GM21526 (cell line): ENCODE results near the gene AK5.
"Not testable (repeated sequence)": the region's sequence is repeated elsewhere in the genome, so short reads cannot be mapped to it uniquely, and the experiment has no call there.

ENCODE experiments used
- ATAC-seq: cut with Tn5 transposase; IDR thresholded peaks from one replicate; pipeline ENCODE4 v1.9.1; 2021; ENCODE audit warnings: moderate library complexity; ENCODE audit not compliant: unreplicated experiment, low FRiP score

Gene AK5

GRCh38 chr1:77283701-77284425 lies 2.0 kb downstream of the AK5 start:
- ATAC-seq: no peak

GRCh38 chr1:77287535-77287934 lies 5.7 kb downstream of the AK5 start:
- no peak for ATAC-seq

GRCh38 chr1:77288275-77288674 lies 6.5 kb downstream of the AK5 start:
- no peak for ATAC-seq

- ATAC-seq: no peak
Measured at GRCh38 chr1:77290576-77290975, 8.8 kb downstream of the AK5 start.

- ATAC-seq: no peak
Measured at GRCh38 chr1:77292551-77292950, 10.7 kb downstream of the AK5 start.

GRCh38 chr1:77300566-77300965 lies 18.7 kb downstream of the AK5 start:
- no peak for ATAC-seq

GRCh38 chr1:77303387-77303786 lies 21.6 kb downstream of the AK5 start:
- no peak for ATAC-seq

- ATAC-seq: no peak
Measured at GRCh38 chr1:77308889-77309621, 27.2 kb downstream of the AK5 start.

GRCh38 chr1:77310924-77311323 lies 29.1 kb downstream of the AK5 start:
- no peak for ATAC-seq

GRCh38 chr1:77312364-77312763 lies 30.5 kb downstream of the AK5 start:
- ATAC-seq: not testable (repeated sequence)

GRCh38 chr1:77313491-77313890 lies 31.7 kb downstream of the AK5 start:
- ATAC-seq: peak; percentile 53

GRCh38 chr1:77316006-77316405 lies 34.2 kb downstream of the AK5 start:
- ATAC-seq: no peak

- ATAC-seq: no peak
Measured at GRCh38 chr1:77316966-77317365, 35.1 kb downstream of the AK5 start.

- ATAC-seq: no peak
Measured at GRCh38 chr1:77319036-77319705, 37.4 kb downstream of the AK5 start.

GRCh38 chr1:77322061-77322900 lies 40.5 kb downstream of the AK5 start:
- no peak for ATAC-seq

GRCh38 chr1:77333501-77333900 lies 51.7 kb downstream of the AK5 start:
- no peak for ATAC-seq

GRCh38 chr1:77336729-77337128 lies 54.9 kb downstream of the AK5 start:
- ATAC-seq: no peak

- no peak for ATAC-seq
Measured at GRCh38 chr1:77339326-77339725, 57.5 kb downstream of the AK5 start.

GRCh38 chr1:77341195-77341594 lies 59.4 kb downstream of the AK5 start:
- no peak for ATAC-seq

GRCh38 chr1:77342745-77343144 lies 60.9 kb downstream of the AK5 start:
- ATAC-seq: no peak

GRCh38 chr1:77347646-77348045 lies 65.8 kb downstream of the AK5 start:
- ATAC-seq: no peak
